Large intestine (tissue), 3 donors: ENCODE results near the gene BRD4. TPM values are rescaled to one million over a fixed set of nuclear protein-coding genes. Genes with fewer than 3 reads are reported as not detected.

Experiments used
- DNase-seq, 2 donors: peaks; one replicate each; pipeline versions ENCODE4 v3.0.0 to v3.0.0-alpha.2; 2013
- H3K27ac ChIP-seq: one replicate; pipeline ENCODE4 v1.5.1; 2013; ENCODE audit warnings: low read length
- H3K27me3 ChIP-seq: 2 replicates; pipeline ENCODE4 v1.6.1; 2013; ENCODE audit warnings: low read length; ENCODE audit not compliant: control insufficient read depth, insufficient read depth
- H3K36me3 ChIP-seq: 2 replicates; pipeline ENCODE4 v1.6.1; 2013; ENCODE audit warnings: low read length; ENCODE audit not compliant: control insufficient read depth, insufficient read depth
- H3K4me1 ChIP-seq: one replicate; pipeline ENCODE4 v1.6.1; 2013; ENCODE audit warnings: low read length; ENCODE audit not compliant: control insufficient read depth, insufficient read depth
- H3K4me3 ChIP-seq: one replicate; pipeline ENCODE4 v1.5.1; 2013; ENCODE audit warnings: low read length
- H3K9me3 ChIP-seq: one replicate; pipeline ENCODE4 v1.6.1; 2013; ENCODE audit warnings: mild to moderate bottlenecking, low read depth, low read length, moderate library complexity; ENCODE audit not compliant: control insufficient read depth
- WGBS: methylation state at CpG from one replicate; pipeline ENCODE4 v1.1.5; 2013; ENCODE audit warnings: low lambda C conversion rate; ENCODE audit not compliant: insufficient coverage; 5-methylcytosine and 5-hydroxymethylcytosine counted together
- polyA plus RNA-seq: library from polyadenylated mRNA; unstranded; fragments of 120-200 nt; gene quantifications from one replicate; pipeline ENCODE4 v1.2.1, GENCODE V29; 2013

BRD4 gene
- polyA plus RNA-seq, 1 donor: 39.1 TPM

DNA sequence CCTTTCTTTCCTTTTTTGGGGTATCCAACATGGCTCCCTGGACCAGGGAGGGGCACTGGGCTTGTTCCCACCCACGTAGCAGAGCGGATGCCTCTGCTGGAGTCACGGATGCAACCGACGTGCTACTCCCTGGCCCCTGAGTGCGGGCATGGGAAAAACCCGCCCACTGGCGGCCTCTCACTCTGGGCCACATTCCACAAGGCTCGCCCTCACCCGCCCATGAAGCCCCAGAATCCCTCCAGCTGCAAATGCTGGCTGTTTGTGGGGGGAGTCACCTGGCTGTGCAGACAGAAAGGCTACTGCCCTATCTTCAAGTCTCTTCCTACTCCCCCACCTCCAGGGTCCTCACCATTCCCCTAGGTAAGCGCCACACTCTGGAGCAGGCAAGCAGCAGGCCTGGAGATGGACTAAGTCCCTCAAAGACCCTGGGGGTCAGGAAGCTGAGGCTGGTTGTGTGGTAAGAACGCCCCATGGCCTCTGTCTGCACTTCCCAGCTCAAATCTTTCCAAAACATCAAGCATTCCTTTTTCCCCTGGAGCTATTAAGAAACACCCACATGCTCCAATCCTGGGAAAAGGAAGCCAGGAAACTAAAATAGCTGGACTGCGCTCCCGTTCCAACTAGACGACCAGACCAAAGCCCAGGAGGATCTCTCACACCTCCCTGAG lies 82.2 kb downstream of the BRD4 start:
- Histone ChIP-seq H3K4me3 (no peak overlapping the region), H3K9me3 (no peaks in the 10 kb centered on the region), H3K27ac (peak overlapping the region; percentile 30), H3K36me3 (peaks cover 90% of the 10 kb centered on the region), H3K4me1 (peaks cover 38% of the 10 kb centered on the region), H3K27me3 (no peaks in the 10 kb centered on the region)
- DNase-seq: no peak
- WGBS: no CpG with 5 or more reads among the region's 15 CpGs

DNA sequence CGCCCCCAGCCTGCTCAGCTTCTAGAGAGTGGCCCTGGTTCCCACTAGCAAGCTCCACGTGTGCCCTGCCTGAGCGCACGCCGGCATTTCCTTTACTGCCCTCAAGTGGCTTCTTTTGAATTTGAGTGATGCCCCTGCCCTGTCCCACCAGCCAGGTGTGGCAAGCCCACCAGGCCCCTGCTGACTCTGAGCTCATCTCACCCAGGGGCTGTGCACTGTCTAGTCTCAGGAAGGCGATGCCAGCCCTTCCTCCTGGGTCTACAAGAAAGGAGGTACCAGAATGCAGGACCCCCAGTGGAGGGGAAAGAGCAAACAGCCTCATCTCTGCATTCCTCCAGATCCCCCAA lies 82.8 kb downstream of the BRD4 start:
- Histone ChIP-seq H3K27me3 (no peaks in the 10 kb centered on the region), H3K4me3 (no peak overlapping the region), H3K9me3 (no peaks in the 10 kb centered on the region), H3K36me3 (peaks cover 90% of the 10 kb centered on the region), H3K27ac (peak overlapping the region; percentile 30), H3K4me1 (peaks cover 38% of the 10 kb centered on the region)
- WGBS: no CpG with 5 or more reads among the region's 6 CpGs
- DNase-seq: no peak

GRCh38 chr19:15248648-15249527 lies 83.5 kb downstream of the BRD4 start:
- no peaks in the 10 kb centered on the region for H3K27me3 ChIP-seq
- peaks cover 87% of the 10 kb centered on the region for H3K36me3 ChIP-seq
- peak in 1 of 2 donors; percentile 53 for DNase-seq
- 100% methylated on average over 1 of the region's 19 CpGs for WGBS
- H3K4me3 ChIP-seq: no peak overlapping the region
- H3K9me3 ChIP-seq: no peaks in the 10 kb centered on the region
- H3K27ac ChIP-seq: peak overlapping the region; percentile 28
- peaks cover 38% of the 10 kb centered on the region for H3K4me1 ChIP-seq

GRCh38 chr19:15248106-15248505 lies 84.2 kb downstream of the BRD4 start:
- WGBS: no CpG with 5 or more reads among the region's 5 CpGs
- Histone ChIP-seq H3K4me1 (peaks cover 38% of the 10 kb centered on the region), H3K9me3 (no peaks in the 10 kb centered on the region), H3K36me3 (peaks cover 87% of the 10 kb centered on the region), H3K27ac (peak overlapping the region; percentile 28), H3K4me3 (no peak overlapping the region), H3K27me3 (no peaks in the 10 kb centered on the region)
- DNase-seq: no peak

GRCh38 chr19:15247107-15248014 lies 85.0 kb downstream of the BRD4 start:
- Histone ChIP-seq H3K27me3 (no peaks in the 10 kb centered on the region), H3K9me3 (no peaks in the 10 kb centered on the region), H3K4me3 (no peak overlapping the region), H3K4me1 (peaks cover 38% of the 10 kb centered on the region), H3K27ac (no peak overlapping the region), H3K36me3 (peaks cover 85% of the 10 kb centered on the region)
- DNase-seq: no peak
- no CpG with 5 or more reads among the region's 20 CpGs for WGBS

DNA sequence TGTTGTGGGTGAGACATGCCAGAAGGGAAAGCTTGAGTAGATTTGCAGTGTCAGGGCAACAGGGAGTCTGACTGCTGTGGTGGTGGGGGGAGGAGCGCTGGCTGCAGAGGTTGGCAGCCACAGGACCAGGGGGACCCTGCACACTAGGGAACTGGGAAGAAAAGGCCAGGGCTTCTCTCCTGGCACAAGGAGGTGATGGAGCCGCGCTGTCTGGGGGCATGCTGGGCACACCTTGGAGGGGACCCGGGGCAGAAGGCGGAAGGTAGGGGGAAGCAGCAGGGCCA lies 86.2 kb downstream of the BRD4 start:
- Histone ChIP-seq H3K27me3 (no peaks in the 10 kb centered on the region), H3K4me3 (no peak overlapping the region), H3K9me3 (no peaks in the 10 kb centered on the region), H3K27ac (no peak overlapping the region), H3K36me3 (peaks cover 85% of the 10 kb centered on the region), H3K4me1 (peaks cover 38% of the 10 kb centered on the region)
- DNase-seq: no peak
- WGBS: no CpG with 5 or more reads among the region's 5 CpGs

GRCh38 chr19:15245370-15246197 lies 86.8 kb downstream of the BRD4 start:
- Histone ChIP-seq H3K4me3 (no peak overlapping the region), H3K4me1 (peaks cover 33% of the 10 kb centered on the region), H3K9me3 (no peaks in the 10 kb centered on the region), H3K27me3 (no peaks in the 10 kb centered on the region), H3K36me3 (peaks cover 86% of the 10 kb centered on the region), H3K27ac (no peak overlapping the region)
- no peak for DNase-seq
- whole genome bisulfite sequencing: no CpG with 5 or more reads among the region's 20 CpGs

DNA sequence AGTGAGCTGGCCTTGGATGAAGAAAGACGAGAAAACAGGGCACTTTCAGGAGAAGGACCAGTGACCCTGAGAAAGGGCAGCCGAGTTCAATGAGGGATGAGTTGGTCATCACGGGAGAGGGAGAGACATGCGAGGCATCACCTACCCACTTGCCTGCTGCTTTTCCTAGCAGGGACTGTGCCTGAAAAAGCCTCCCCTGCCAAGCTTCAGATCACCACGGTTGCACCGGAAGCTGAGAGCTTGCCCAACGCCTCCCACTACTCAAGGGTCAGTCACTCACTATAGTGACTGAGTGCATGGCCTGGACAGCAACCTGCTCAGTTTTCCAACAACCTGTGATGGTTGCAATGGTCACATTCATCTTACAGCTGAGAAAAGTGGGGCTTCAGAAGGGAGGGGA lies 87.5 kb downstream of the BRD4 start:
- Histone ChIP-seq H3K4me1 (peaks cover 27% of the 10 kb centered on the region), H3K4me3 (no peak overlapping the region), H3K36me3 (peaks cover 86% of the 10 kb centered on the region), H3K27me3 (no peaks in the 10 kb centered on the region), H3K27ac (no peak overlapping the region), H3K9me3 (no peaks in the 10 kb centered on the region)
- no CpG with 5 or more reads among the region's 7 CpGs for WGBS
- DNase-seq: no peak

GRCh38 chr19:15244106-15244803 lies 88.1 kb downstream of the BRD4 start:
- DNase-seq: no peak
- H3K4me1 ChIP-seq: peaks cover 22% of the 10 kb centered on the region
- WGBS: no CpG with 5 or more reads among the region's 24 CpGs
- peaks cover 88% of the 10 kb centered on the region for H3K36me3 ChIP-seq
- no peak overlapping the region for H3K27ac ChIP-seq
- H3K4me3 ChIP-seq: no peak overlapping the region
- no peaks in the 10 kb centered on the region for H3K9me3 ChIP-seq
- no peaks in the 10 kb centered on the region for H3K27me3 ChIP-seq
